Measurements from ENCODE around the gene SEPTIN2.
A peak's percentile ranks its signal among the peaks of the same experiment; 100 is the strongest.
"Not testable (repeated sequence)": the region's sequence is repeated elsewhere in the genome, so short reads cannot be mapped to it uniquely, and the experiment has no call there.

The SEPTIN2 gene

DNA sequence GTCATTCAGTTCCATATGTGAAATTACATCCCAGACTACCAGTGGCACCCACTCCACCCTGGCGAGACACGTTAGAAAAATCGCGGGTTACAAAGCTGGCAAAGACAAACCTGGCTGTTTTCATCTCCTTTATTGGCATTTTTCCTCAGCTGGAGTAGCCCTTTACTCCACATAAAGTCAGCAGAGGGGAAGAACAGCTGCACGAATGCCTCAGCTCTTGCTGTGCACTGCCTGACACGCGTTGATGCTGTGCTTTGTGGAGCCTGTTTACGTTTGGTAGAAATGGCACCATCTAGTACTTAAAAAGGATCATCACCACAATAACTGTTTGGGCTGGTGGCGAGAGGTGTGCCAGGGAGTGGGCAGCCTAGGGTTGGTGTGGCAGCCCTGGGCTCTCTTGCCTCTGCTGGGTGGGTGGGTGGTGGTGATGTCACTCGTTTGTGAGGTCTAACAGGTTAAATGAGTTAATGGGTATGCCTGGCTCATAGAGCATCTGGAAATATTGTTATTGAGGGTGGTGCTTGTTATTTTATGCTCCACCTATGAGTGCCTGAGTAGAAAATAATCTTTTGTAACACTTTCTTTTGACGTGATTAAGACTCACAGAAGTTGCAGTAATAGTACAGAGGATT, 56.8 kb downstream of the SEPTIN2 start:
- H3K4me3 Mint-ChIP-seq = no peak overlapping the region
- peaks cover 2% of the 10 kb centered on the region for H3K27me3 Mint-ChIP-seq (ENCODE audit: low read depth, poor library complexity)
- H3K36me3 Mint-ChIP-seq (ENCODE audit: low read depth) = peaks cover 32% of the 10 kb centered on the region
- H3K27ac Mint-ChIP-seq = no peak overlapping the region
- peaks cover 11% of the 10 kb centered on the region for H3K4me1 Mint-ChIP-seq
- DNase-seq = no peak
- H3K9me3 Mint-ChIP-seq = no peaks in the 10 kb centered on the region
- TF ChIP-seq, protein P1, sequence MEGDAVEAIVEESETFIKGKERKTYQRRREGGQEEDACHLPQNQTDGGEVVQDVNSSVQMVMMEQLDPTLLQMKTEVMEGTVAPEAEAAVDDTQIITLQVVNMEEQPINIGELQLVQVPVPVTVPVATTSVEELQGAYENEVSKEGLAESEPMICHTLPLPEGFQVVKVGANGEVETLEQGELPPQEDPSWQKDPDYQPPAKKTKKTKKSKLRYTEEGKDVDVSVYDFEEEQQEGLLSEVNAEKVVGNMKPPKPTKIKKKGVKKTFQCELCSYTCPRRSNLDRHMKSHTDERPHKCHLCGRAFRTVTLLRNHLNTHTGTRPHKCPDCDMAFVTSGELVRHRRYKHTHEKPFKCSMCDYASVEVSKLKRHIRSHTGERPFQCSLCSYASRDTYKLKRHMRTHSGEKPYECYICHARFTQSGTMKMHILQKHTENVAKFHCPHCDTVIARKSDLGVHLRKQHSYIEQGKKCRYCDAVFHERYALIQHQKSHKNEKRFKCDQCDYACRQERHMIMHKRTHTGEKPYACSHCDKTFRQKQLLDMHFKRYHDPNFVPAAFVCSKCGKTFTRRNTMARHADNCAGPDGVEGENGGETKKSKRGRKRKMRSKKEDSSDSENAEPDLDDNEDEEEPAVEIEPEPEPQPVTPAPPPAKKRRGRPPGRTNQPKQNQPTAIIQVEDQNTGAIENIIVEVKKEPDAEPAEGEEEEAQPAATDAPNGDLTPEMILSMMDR (IDR thresholded peaks at IDR 0.05) = no peak

DNA sequence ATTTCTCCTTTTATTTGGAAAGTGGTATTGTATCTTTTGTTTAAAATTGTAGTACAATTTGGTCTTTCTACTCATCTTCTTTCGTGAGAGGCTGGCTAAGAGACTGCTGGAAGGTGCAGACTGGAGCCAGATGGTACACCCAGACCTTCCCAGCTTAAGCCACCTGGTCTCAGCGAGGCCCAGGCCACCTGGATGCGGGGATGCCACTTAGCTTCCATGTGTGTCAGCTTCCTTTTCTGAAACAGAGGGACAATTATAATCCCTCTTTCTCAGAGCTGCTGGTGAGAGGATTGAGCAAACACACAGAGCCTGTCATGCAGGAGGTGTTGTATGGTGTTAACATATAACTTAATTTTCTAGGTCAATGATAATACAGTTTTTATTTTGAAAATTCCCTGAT, 57.7 kb downstream of the SEPTIN2 start:
- no peaks in the 10 kb centered on the region for H3K9me3 Mint-ChIP-seq
- peaks cover 11% of the 10 kb centered on the region for H3K4me1 Mint-ChIP-seq
- H3K27ac Mint-ChIP-seq = no peak overlapping the region
- H3K4me3 Mint-ChIP-seq = no peak overlapping the region
- TF ChIP-seq, protein P1 (IDR thresholded peaks at IDR 0.05) = no peak
- H3K36me3 Mint-ChIP-seq (ENCODE audit: low read depth) = peaks cover 32% of the 10 kb centered on the region
- H3K27me3 Mint-ChIP-seq (ENCODE audit: low read depth, poor library complexity) = peaks cover 2% of the 10 kb centered on the region
- no peak for DNase-seq

DNA sequence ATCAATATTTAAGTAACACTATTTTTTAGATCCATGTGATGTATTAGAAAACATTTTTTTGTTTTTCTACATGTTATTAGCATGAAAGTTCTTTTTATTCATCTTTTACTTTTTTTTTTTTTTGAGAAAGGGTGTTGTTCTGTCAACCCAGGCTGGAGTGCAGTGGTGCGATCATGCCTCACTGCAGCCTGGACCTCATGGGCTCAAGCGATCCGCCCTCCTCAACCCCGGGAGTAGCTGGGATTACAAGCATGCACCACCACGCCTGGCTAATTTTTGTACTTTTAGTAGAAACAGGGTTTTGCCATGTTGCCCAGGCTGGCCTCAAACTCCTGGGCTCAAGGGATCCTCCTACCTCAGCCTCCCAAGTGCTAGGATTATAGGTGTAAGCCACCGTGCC, 58.2 kb downstream of the SEPTIN2 start:
- not testable (repeated sequence) for H3K4me3 Mint-ChIP-seq; H3K27me3 Mint-ChIP-seq (ENCODE audit: low read depth, poor library complexity); H3K27ac Mint-ChIP-seq; H3K9me3 Mint-ChIP-seq
- DNase-seq = peak; percentile 23
- Mint-ChIP-seq H3K4me1 (peaks cover 11% of the 10 kb centered on the region), H3K36me3 (ENCODE audit: low read depth) (peaks cover 32% of the 10 kb centered on the region)

GRCh38 chr2:241375300-241375699, 59.6 kb downstream of the SEPTIN2 start:
- Mint-ChIP-seq H3K4me3 (no peak overlapping the region), H3K4me1 (peaks cover 11% of the 10 kb centered on the region), H3K36me3 (ENCODE audit: low read depth) (peaks cover 32% of the 10 kb centered on the region), H3K27ac (no peak overlapping the region), H3K9me3 (no peaks in the 10 kb centered on the region), H3K27me3 (ENCODE audit: low read depth, poor library complexity) (peaks cover 2% of the 10 kb centered on the region)
- DNase-seq = no peak
- TF ChIP-seq, protein P1 (IDR thresholded peaks at IDR 0.05) = no peak

DNA sequence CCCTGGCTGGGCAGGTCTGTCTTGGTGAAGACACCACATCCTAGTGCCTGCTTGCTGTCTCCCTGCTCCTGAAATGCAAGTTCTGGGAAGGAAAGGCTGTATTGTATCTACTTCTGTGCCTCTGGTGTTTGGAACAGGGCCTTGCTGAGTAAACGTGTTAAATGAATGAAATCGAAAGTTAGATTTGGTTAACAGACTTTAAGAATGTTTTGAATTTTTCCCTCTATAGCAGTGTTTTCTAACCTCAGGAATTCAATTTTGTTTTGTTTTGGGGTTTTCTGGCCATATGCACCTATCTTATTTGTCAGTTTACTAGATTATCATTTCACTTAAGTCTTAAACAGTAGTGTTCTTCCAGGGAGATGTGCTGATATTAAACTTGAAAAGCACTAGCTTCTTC, 61.1 kb downstream of the SEPTIN2 start:
- H3K27ac Mint-ChIP-seq = no peak overlapping the region
- peaks cover 2% of the 10 kb centered on the region for H3K27me3 Mint-ChIP-seq (ENCODE audit: low read depth, poor library complexity)
- peaks cover 11% of the 10 kb centered on the region for H3K4me1 Mint-ChIP-seq
- TF ChIP-seq, protein P1 (IDR thresholded peaks at IDR 0.05) = no peak
- H3K4me3 Mint-ChIP-seq = no peak overlapping the region
- peaks cover 34% of the 10 kb centered on the region for H3K36me3 Mint-ChIP-seq (ENCODE audit: low read depth)
- H3K9me3 Mint-ChIP-seq = no peaks in the 10 kb centered on the region
- DNase-seq = no peak

DNA sequence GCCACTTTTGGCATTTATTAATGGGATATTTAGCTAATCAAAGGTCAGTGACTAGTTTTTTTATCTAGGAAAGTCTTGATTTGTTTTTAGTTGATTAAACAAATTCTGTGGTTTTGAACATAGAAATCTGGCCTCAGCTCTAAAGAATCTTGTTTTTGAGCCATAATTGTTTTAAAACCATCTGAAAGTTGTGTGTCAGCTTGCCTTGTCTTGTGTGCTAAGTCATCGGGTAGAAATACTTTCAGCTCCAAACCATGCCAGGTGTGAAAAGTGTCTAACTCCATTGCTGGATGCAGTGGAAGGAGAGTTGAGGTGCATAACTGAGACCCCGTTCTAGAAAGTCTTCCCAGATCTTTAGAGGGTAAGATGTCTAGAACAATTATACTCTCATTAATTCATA, 63.1 kb downstream of the SEPTIN2 start:
- Mint-ChIP-seq H3K36me3 (ENCODE audit: low read depth) (peaks cover 42% of the 10 kb centered on the region), H3K9me3 (no peaks in the 10 kb centered on the region), H3K4me3 (no peak overlapping the region), H3K27me3 (ENCODE audit: low read depth, poor library complexity) (peaks cover 2% of the 10 kb centered on the region), H3K4me1 (no peaks in the 10 kb centered on the region), H3K27ac (no peak overlapping the region)
- TF ChIP-seq, protein P1 (IDR thresholded peaks at IDR 0.05) = no peak
- no peak for DNase-seq
